Nephron (organoid): ENCODE measurements around the gene SYT5.

Source experiments
- H3K27ac Mint-ChIP-seq, 3 experiments: 2 replicates each; pipeline ENCODE4 v1.8.0; 2020; ENCODE audit warnings: mixed read lengths in 3 of 3, mild to moderate bottlenecking in 2 of 3, moderate library complexity in 1 of 3
- H3K27me3 Mint-ChIP-seq: 2 replicates; pipeline ENCODE4 v1.8.0; 2021; ENCODE audit warnings: low read depth, mild to moderate bottlenecking, moderate library complexity, mixed read lengths
- H3K36me3 Mint-ChIP-seq: 2 replicates; pipeline ENCODE4 v1.8.0; 2020; ENCODE audit warnings: low read depth, mixed read lengths
- H3K4me1 Mint-ChIP-seq: 2 replicates; pipeline ENCODE4 v1.8.0; 2020; ENCODE audit warnings: mixed read lengths
- H3K4me3 Mint-ChIP-seq, 3 experiments: 2 replicates each; pipeline ENCODE4 v1.8.0; 2020; ENCODE audit warnings: mild to moderate bottlenecking in 3 of 3, mixed read lengths in 3 of 3, moderate library complexity in 2 of 3
- H3K9me3 Mint-ChIP-seq: 2 replicates; pipeline ENCODE4 v1.8.0; 2020; ENCODE audit warnings: mixed read lengths
- CTCF ChIP-seq, 3 experiments: fragments of 200-600 bp; sonication (generic); IDR thresholded peaks; one replicate each; pipeline ENCODE4 v1.5.0; 2021; ENCODE audit warnings: antibody characterized with exemption in 3 of 3; ENCODE audit not compliant: unreplicated experiment in 3 of 3

SYT5 gene

DNA sequence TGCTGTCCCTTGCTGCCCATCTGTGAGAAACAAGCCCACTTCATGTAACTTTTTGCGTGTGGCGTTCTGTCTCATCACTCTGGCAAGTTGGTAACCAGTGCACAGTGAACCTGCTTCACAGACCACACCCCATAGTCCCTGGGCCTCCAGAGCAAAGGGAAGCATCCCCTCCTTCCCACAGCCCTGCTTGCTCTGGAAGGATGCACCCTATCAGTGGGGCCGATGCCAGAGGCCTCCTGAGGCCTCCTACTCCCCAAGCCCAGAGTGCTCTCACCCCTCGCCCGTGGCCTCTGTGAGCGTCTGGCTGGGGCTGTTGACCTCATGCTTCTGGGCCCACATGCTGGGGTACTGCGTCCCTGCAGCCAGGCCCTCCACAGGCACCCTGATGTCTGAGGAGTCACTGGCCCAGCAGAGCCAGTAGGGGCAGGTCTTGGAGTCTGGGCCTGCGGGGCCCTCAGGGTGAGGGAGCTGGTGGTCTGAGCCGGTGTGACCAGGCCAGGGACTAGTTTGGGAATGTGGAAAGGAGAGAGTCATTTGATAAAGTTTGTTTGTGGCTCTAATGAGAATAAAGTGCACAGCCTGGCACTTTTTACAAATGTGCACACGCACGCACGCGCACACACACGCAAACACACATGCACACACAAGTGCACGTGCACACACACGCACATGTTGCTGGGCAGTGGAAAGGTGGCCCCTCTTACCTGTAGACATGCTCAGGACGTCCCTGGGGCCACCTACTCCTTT, 43.4 kb upstream of the SYT5 start:
- Mint-ChIP-seq H3K36me3 (peaks cover 9% of the 10 kb centered on the region), H3K27me3 (no peaks in the 10 kb centered on the region), H3K9me3 (no peaks in the 10 kb centered on the region), H3K27ac (no peak overlapping the region), H3K4me1 (no peaks in the 10 kb centered on the region), H3K4me3 (no peak overlapping the region)
- no peak for TF ChIP-seq CTCF (IDR thresholded peaks at IDR 0.05; ENCODE audit: unreplicated experiment in 3 of 3)

DNA sequence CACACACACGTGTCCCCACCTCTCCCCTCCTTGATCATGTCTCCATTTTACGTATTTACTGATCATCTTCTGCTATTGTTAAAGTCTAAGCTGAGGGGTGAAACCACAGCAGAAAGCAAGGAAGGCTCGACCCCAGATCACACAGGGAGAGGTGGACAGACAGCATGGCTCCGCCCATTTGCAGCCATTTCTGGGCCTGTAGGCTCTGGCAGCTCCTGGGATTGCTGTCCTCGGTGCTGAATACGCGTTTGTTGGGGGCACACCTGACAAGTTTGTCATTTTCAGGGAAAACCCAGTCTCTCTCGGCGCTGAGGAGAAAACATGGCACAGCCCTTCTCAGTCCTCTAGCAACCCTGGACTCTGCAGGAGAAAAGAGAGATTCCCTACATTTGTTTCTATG, 40.4 kb upstream of the SYT5 start:
- Mint-ChIP-seq H3K9me3 (peaks cover 7% of the 10 kb centered on the region), H3K27me3 (peaks cover 9% of the 10 kb centered on the region), H3K27ac (no peak overlapping the region), H3K36me3 (peaks cover 3% of the 10 kb centered on the region), H3K4me1 (peaks cover 10% of the 10 kb centered on the region), H3K4me3 (no peak overlapping the region)
- TF ChIP-seq CTCF (IDR thresholded peaks at IDR 0.05; ENCODE audit: unreplicated experiment in 3 of 3): no peak

DNA sequence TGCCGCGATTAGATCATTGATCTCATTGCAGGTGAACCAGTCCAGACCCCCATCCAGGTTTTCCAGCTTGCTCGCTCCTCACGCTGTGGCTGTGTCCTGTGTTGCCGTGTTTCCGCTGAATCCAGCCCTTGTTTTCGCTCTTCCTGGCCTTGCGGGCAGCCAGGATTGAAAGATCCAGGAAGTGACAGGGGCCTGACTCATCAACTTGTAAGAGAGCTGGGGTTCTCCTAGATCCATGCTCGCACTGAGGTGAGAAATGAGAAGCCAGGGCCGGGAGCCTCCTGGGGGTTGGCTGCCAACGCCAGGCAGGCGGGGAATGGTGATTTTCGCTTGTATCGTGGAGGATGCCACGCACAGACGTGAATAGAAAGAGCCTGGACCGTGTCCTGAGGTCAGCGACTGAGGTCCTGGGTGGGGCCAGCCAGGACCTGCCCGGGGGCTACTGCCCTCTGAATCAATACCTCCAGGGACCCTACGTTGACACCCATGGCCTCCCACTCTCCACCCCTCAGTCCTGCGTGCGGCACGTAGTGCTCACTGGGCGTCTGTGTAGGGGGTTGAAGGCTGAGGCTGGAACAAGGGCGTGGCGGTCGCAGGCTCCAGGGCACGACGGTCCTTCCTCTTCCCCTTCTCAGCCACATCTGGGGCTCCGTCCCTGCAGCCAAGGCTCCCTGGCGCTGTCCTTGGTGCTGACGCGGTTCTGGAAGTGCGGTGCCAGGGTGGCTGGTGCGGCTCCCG, 36.5 kb upstream of the SYT5 start:
- Mint-ChIP-seq H3K27ac (peak overlapping the region in 1 of 3 experiments; percentile 54), H3K9me3 (peaks cover 13% of the 10 kb centered on the region), H3K27me3 (peaks cover 9% of the 10 kb centered on the region), H3K4me1 (peaks cover 10% of the 10 kb centered on the region), H3K4me3 (peak overlapping the region; percentile 80 to 81 (median 81)), H3K36me3 (peaks cover 3% of the 10 kb centered on the region)
- TF ChIP-seq CTCF (IDR thresholded peaks at IDR 0.05; ENCODE audit: unreplicated experiment in 3 of 3): no peak

GRCh38 chr19:55213547-55213946, 33.5 kb upstream of the SYT5 start:
- Mint-ChIP-seq H3K27me3 (peaks cover 14% of the 10 kb centered on the region), H3K27ac (no peak overlapping the region), H3K9me3 (peaks cover 13% of the 10 kb centered on the region), H3K4me3 (no peak overlapping the region), H3K4me1 (peaks cover 10% of the 10 kb centered on the region), H3K36me3 (no peaks in the 10 kb centered on the region)
- TF ChIP-seq CTCF (IDR thresholded peaks at IDR 0.05; ENCODE audit: unreplicated experiment in 3 of 3): no peak

- Mint-ChIP-seq H3K27me3 (peaks cover 14% of the 10 kb centered on the region), H3K9me3 (peaks cover 13% of the 10 kb centered on the region), H3K36me3 (no peaks in the 10 kb centered on the region), H3K4me1 (peaks cover 11% of the 10 kb centered on the region), H3K27ac (no peak overlapping the region), H3K4me3 (no peak overlapping the region)
- no peak for TF ChIP-seq CTCF (IDR thresholded peaks at IDR 0.05; ENCODE audit: unreplicated experiment in 3 of 3)
Measured at GRCh38 chr19:55212447-55212846, 32.4 kb upstream of the SYT5 start.
